GM12878 (cell line): ENCODE results near the gene PTGFRN.

Source experiments
- CEBPB ChIP-seq, 2 experiments: fragments of 150-350 bp in 1 of 2; IDR thresholded peaks; 2 replicates each; pipeline ENCODE4 v1.6.1; 2012 to 2014; ENCODE audit warnings: low read depth in 2 of 2, low read length in 2 of 2, borderline replicate concordance in 1 of 2, inconsistent platforms in 1 of 2
- EP300 ChIP-seq, 2 experiments: fragments of 150-350 bp in 1 of 2; IDR thresholded peaks; 2 replicates each; pipeline ENCODE4 v1.6.1; 2011 to 2012; ENCODE audit warnings: low read depth in 2 of 2, low read length in 2 of 2, borderline replicate concordance in 1 of 2, improper control_type of control experiment in 1 of 2, inconsistent platforms in 1 of 2; ENCODE audit not compliant: control insufficient read depth in 1 of 2
- HDAC2 ChIP-seq: fragments of 200-600 bp; sonication (generic); IDR thresholded peaks from 2 replicates; pipeline ENCODE4 v1.6.1; 2017
- JUND ChIP-seq: IDR thresholded peaks from 2 replicates; pipeline ENCODE4 v1.6.1; 2012; ENCODE audit warnings: low read depth, mild to moderate bottlenecking, low read length, improper control_type of control experiment, moderate library complexity
- POLR2A ChIP-seq: IDR thresholded peaks from 2 replicates; pipeline ENCODE4 v1.6.1; 2011; ENCODE audit warnings: low read depth, mild to moderate bottlenecking, low read length
- RCOR1 ChIP-seq: conservative IDR thresholded peaks from 2 replicates; pipeline ENCODE4 v1.6.1; 2012; ENCODE audit warnings: low read depth, low read length, improper control_type of control experiment
- TF ChIP-seq, protein P1 (sequence below), 3 experiments: IDR thresholded peaks in 2 of 3; conservative IDR thresholded peaks in 1 of 3; 2 replicates each; pipeline ENCODE4 v1.5.1; 2011; ENCODE audit warnings: low read depth in 3 of 3, low read length in 3 of 3, mild to moderate bottlenecking in 3 of 3, control low read depth in 2 of 3, moderate library complexity in 2 of 3, inconsistent platforms in 1 of 3, mixed read lengths in 1 of 3; ENCODE audit not compliant: control insufficient read depth in 2 of 3, insufficient read depth in 1 of 3; ENCODE audit errors: extremely low read depth in 1 of 3
- TF ChIP-seq, protein P2 (sequence below): IDR thresholded peaks from 2 replicates; pipeline ENCODE4 v1.6.1; 2012; ENCODE audit warnings: low read depth, low read length, improper control_type of control experiment

DNA sequence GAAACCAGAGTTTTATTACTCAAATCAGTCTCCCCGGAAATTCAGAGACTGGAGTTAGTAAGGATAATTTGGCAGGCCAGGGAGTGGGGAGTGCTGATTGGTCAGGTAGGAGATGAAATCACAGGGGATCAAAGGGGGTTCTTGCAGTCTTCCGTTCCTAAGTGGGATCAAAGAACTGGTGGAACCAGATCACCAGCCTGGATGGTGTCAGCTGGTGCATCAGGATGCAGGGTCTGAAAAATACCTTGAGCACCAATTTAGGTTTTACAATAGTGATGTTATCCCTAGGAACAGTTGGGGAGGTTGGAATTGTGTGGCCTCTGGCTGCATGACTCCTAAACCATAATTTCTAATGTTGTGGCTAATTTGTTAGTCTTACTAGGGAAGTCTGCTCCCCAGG lies 90.4 kb downstream of the PTGFRN start:
- no peak for TF ChIP-seq HDAC2
- TF ChIP-seq, protein P1, sequence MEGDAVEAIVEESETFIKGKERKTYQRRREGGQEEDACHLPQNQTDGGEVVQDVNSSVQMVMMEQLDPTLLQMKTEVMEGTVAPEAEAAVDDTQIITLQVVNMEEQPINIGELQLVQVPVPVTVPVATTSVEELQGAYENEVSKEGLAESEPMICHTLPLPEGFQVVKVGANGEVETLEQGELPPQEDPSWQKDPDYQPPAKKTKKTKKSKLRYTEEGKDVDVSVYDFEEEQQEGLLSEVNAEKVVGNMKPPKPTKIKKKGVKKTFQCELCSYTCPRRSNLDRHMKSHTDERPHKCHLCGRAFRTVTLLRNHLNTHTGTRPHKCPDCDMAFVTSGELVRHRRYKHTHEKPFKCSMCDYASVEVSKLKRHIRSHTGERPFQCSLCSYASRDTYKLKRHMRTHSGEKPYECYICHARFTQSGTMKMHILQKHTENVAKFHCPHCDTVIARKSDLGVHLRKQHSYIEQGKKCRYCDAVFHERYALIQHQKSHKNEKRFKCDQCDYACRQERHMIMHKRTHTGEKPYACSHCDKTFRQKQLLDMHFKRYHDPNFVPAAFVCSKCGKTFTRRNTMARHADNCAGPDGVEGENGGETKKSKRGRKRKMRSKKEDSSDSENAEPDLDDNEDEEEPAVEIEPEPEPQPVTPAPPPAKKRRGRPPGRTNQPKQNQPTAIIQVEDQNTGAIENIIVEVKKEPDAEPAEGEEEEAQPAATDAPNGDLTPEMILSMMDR (IDR thresholded peaks at IDR 0.05 in 2 of 3, conservative IDR thresholded peaks at IDR 0.05 in 1 of 3; ENCODE audit: control insufficient read depth in 2 of 3, extremely low read depth in 1 of 3, insufficient read depth in 1 of 3, low read depth in 3 of 3, low read length in 3 of 3), result no peak
- TF ChIP-seq CEBPB (IDR thresholded peaks at IDR 0.05; ENCODE audit: borderline replicate concordance in 1 of 2, low read depth in 2 of 2, low read length in 2 of 2), result no peak
- TF ChIP-seq, protein P2, sequence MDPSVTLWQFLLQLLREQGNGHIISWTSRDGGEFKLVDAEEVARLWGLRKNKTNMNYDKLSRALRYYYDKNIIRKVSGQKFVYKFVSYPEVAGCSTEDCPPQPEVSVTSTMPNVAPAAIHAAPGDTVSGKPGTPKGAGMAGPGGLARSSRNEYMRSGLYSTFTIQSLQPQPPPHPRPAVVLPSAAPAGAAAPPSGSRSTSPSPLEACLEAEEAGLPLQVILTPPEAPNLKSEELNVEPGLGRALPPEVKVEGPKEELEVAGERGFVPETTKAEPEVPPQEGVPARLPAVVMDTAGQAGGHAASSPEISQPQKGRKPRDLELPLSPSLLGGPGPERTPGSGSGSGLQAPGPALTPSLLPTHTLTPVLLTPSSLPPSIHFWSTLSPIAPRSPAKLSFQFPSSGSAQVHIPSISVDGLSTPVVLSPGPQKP, result no peak
- no peak for TF ChIP-seq EP300 (IDR thresholded peaks at IDR 0.05; ENCODE audit: borderline replicate concordance in 1 of 2, control insufficient read depth in 1 of 2, low read depth in 2 of 2, low read length in 2 of 2)
- no peak for TF ChIP-seq JUND
- TF ChIP-seq RCOR1, result no peak
- TF ChIP-seq POLR2A, result no peak
